ENCODE data around the gene PTAFR.

GRCh38 chr1:28147264-28148094 is 29.0 kb downstream of the PTAFR start:
- TF ChIP-seq CTCF (IDR thresholded peaks at IDR 0.05) (no peak), POLR2A (IDR thresholded peaks at IDR 0.05) (no peak)

Data from uterus (tissue), 2 donors.